Measurements from ENCODE around the gene DDX10. TPM values are rescaled to one million over a fixed set of nuclear protein-coding genes. Genes with fewer than 3 reads are reported as not detected.

Gene DDX10
- total RNA-seq, 1 experiment from 2014 or later, result 48.3 TPM

GRCh38 chr11:108726077-108726800 is 61.4 kb downstream of the DDX10 start:
- Histone ChIP-seq H3K18ac (ENCODE audit: insufficient read length, low read depth, low read length) (no peak overlapping the region), H2BK12ac (ENCODE audit: insufficient read length, low read depth, low read length) (no peak overlapping the region), H3K27ac (ENCODE audit: insufficient read length, low read depth, low read length) (no peak overlapping the region), H2AFZ (ENCODE audit: low read length) (no peak overlapping the region), H3K23me2 (ENCODE audit: insufficient read length, low read depth, low read length, poor library complexity, severe bottlenecking) (no peaks in the 10 kb centered on the region), H4K8ac (replicated peaks; ENCODE audit: insufficient read length, low read depth, low read length) (no peak overlapping the region), H2BK5ac (ENCODE audit: insufficient read length, low read length) (no peak overlapping the region), H3K14ac (ENCODE audit: insufficient read depth, low read length) (no peak overlapping the region), H3K4me2 (ENCODE audit: insufficient read depth, insufficient read length, low read length) (no peak overlapping the region), H2BK20ac (ENCODE audit: low read depth, low read length, poor library complexity, severe bottlenecking) (no peak overlapping the region), H4K5ac (ENCODE audit: insufficient read length, low read depth, low read length) (no peak overlapping the region), H3K23ac (ENCODE audit: insufficient read length, low read depth, low read length) (no peak overlapping the region), H4K20me1 (ENCODE audit: control insufficient read depth, insufficient read depth, insufficient read length) (no peaks in the 10 kb centered on the region), H3K56ac (ENCODE audit: insufficient read length, low read depth, low read length) (no peak overlapping the region), H3K4me1 (ENCODE audit: insufficient read depth, low read length) (no peaks in the 10 kb centered on the region), H2BK120ac (ENCODE audit: low read depth, low read length, poor library complexity, severe bottlenecking) (no peak overlapping the region), H3K9me3 (ENCODE audit: control insufficient read depth, low read depth, low read length) (no peaks in the 10 kb centered on the region), H3T11ph (ENCODE audit: low read length) (no peak overlapping the region), H2BK15ac (ENCODE audit: low read depth, low read length) (no peak overlapping the region), H3K9ac (ENCODE audit: extremely low read depth, insufficient read length, low read length) (no peak overlapping the region), H3K79me2 (ENCODE audit: insufficient read depth, low read length) (no peaks in the 10 kb centered on the region), H2AK5ac (ENCODE audit: insufficient read length, low read length) (no peak overlapping the region), H3K4ac (ENCODE audit: low read depth, low read length) (no peak overlapping the region), H3K27me3 (ENCODE audit: insufficient read depth, low read length) (no peaks in the 10 kb centered on the region), H4K91ac (ENCODE audit: insufficient read length, low read depth, low read length) (no peak overlapping the region), H3K79me1 (ENCODE audit: insufficient read depth, low read depth, low read length, poor library complexity, severe bottlenecking) (no peaks in the 10 kb centered on the region)
- Mint-ChIP-seq H3K36me3 (ENCODE audit: insufficient read depth in 1 of 3, low read depth in 3 of 3) (peaks cover 9 to 24% (median 20%) of the 10 kb centered on the region in 3 experiments; a peak in 6 of 7 replicates), H3K4me1 (no peaks in the 10 kb centered on the region; a peak in 2 of 4 replicates), H3K27ac (peak overlapping the region in 2 of 3 experiments; percentile 16 to 22; a peak in 2 of 7 replicates), H3K9me3 (no peaks in the 10 kb centered on the region), H3K27me3 (ENCODE audit: low read depth) (no peaks in the 10 kb centered on the region), H3K4me3 (no peak overlapping the region)
- WGBS (ENCODE audit: extremely low coverage, insufficient read length, low lambda C conversion rate), result no CpG with 5 or more reads among the region's 4 CpGs
- no peak for TF ChIP-seq CTCF (conservative IDR thresholded peaks at IDR 0.05)
- DNase-seq, result no peak
